BJ (cell line): Measurements from ENCODE around the gene GLI3. TPM values are rescaled to one million over a fixed set of nuclear protein-coding genes. Genes with fewer than 3 reads are reported as not detected.

Experiments used
- CTCF ChIA-PET: fragments of 350-600 bp; formaldehyde crosslinking; extraction: SDS; loops from one replicate; lab custom pipeline; 2021; ENCODE audit warnings: antibody characterized with exemption, inconsistent platforms; lab: Yijun Ruan, JAX
- POLR2A ChIA-PET: fragments of 300-600 bp; sonication (Branson Sonifier 250); formaldehyde crosslinking; extraction: SDS; loops from one replicate; lab custom pipeline; 2021; ENCODE audit warnings: antibody characterized with exemption; lab: Charles Lee
- DNase-seq: peaks from one replicate; pipeline ENCODE4 v3.0.0-alpha.2; 2011; ENCODE audit warnings: low read depth
- H3K27me3 ChIP-seq: 2 replicates; pipeline ENCODE4 v1.6.0; 2011; ENCODE audit warnings: low read length; ENCODE audit not compliant: control insufficient read depth, insufficient read depth
- H3K36me3 ChIP-seq: 2 replicates; pipeline ENCODE4 v1.5.1; 2011; ENCODE audit warnings: low read length; ENCODE audit not compliant: control insufficient read depth, insufficient read depth
- H3K4me3 ChIP-seq: 2 replicates; pipeline ENCODE4 v1.5.1; 2011; ENCODE audit warnings: low read depth, mild to moderate bottlenecking, control low read depth, low read length
- CTCF ChIP-seq: IDR thresholded peaks from 2 replicates; pipeline ENCODE4 v1.5.1; 2011; ENCODE audit warnings: low read depth, mild to moderate bottlenecking, control low read depth, inconsistent platforms, low read length, moderate library complexity; ENCODE audit not compliant: insufficient read depth
- polyA plus RNA-seq: library from polyadenylated mRNA; depleted of rRNA; stranded (reverse); fragments of >200 nt; gene quantifications from 2 replicates; pipeline ENCODE4 v1.2.3, GENCODE V29; 2011

The GLI3 gene
- polyA plus RNA-seq, 1 experiment, result 5.1 TPM

GRCh38 chr7:42238709-42239366 is 1.8 kb upstream of the GLI3 start:
- no peak overlapping the region for H3K4me3 ChIP-seq
- no peak for TF ChIP-seq CTCF
- H3K36me3 ChIP-seq, result no peaks in the 10 kb centered on the region
- no peaks in the 10 kb centered on the region for H3K27me3 ChIP-seq
- POLR2A ChIA-PET, result interaction anchor here (0.6 kb wide), 1 partner anchor 238 kb away, joined by 3 read pairs; no protein-coding TSS in a partner anchor
- DNase-seq, result no peak
- CTCF ChIA-PET, result interaction anchor here (0.9 to 1.4 kb wide), 2 partner anchors 14 to 298 kb away, joined by 3 to 5 read pairs; no protein-coding TSS in a partner anchor

- TF ChIP-seq CTCF, result no peak
- peak overlapping the region; percentile 82 for H3K4me3 ChIP-seq
- no peak for DNase-seq
- H3K27me3 ChIP-seq, result no peaks in the 10 kb centered on the region
- no peaks in the 10 kb centered on the region for H3K36me3 ChIP-seq
- ChIA-PET CTCF (interaction anchor here (0.9 to 1.4 kb wide), 2 partner anchors 15 to 297 kb away, joined by 3 to 5 read pairs; no protein-coding TSS in a partner anchor), POLR2A (interaction anchor here (0.6 kb wide), 1 partner anchor 237 kb away, joined by 3 read pairs; no protein-coding TSS in a partner anchor)
These were observed 967 bp upstream of the GLI3 start for GRCh38 chr7:42237811-42238541.

GRCh38 chr7:42236266-42236975 is 588 bp downstream of the GLI3 start:
- Histone ChIP-seq H3K36me3 (no peaks in the 10 kb centered on the region), H3K4me3 (peak overlapping the region; percentile 82), H3K27me3 (no peaks in the 10 kb centered on the region)
- ChIA-PET CTCF (no interaction called here), POLR2A (no interaction called here)
- no peak for DNase-seq
- TF ChIP-seq CTCF, result no peak

GRCh38 chr7:42235741-42236161 is 1.3 kb downstream of the GLI3 start:
- POLR2A ChIA-PET, result no interaction called here
- no peaks in the 10 kb centered on the region for H3K27me3 ChIP-seq
- CTCF ChIA-PET, result interaction anchor here (0.8 kb wide), 1 partner anchor 293 kb away, joined by 3 read pairs; no protein-coding TSS in a partner anchor
- no peak for TF ChIP-seq CTCF
- H3K4me3 ChIP-seq, result peak overlapping the region; percentile 82
- H3K36me3 ChIP-seq, result no peaks in the 10 kb centered on the region
- DNase-seq, result no peak
